ENCODE data around the gene HPN.

- TF ChIP-seq, protein P1, sequence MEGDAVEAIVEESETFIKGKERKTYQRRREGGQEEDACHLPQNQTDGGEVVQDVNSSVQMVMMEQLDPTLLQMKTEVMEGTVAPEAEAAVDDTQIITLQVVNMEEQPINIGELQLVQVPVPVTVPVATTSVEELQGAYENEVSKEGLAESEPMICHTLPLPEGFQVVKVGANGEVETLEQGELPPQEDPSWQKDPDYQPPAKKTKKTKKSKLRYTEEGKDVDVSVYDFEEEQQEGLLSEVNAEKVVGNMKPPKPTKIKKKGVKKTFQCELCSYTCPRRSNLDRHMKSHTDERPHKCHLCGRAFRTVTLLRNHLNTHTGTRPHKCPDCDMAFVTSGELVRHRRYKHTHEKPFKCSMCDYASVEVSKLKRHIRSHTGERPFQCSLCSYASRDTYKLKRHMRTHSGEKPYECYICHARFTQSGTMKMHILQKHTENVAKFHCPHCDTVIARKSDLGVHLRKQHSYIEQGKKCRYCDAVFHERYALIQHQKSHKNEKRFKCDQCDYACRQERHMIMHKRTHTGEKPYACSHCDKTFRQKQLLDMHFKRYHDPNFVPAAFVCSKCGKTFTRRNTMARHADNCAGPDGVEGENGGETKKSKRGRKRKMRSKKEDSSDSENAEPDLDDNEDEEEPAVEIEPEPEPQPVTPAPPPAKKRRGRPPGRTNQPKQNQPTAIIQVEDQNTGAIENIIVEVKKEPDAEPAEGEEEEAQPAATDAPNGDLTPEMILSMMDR (IDR thresholded peaks at IDR 0.05; ENCODE audit: borderline replicate concordance, extremely low read depth, low read length, poor library complexity, severe bottlenecking) = no peak
- TF ChIP-seq EZH2 (IDR thresholded peaks at IDR 0.05; ENCODE audit: borderline replicate concordance, low read depth, low read length, severe bottlenecking) = no peak
These were observed 10.3 kb downstream of the HPN start for GRCh38 chr19:35051796-35052195.

Data from DND-41 (cell line).